NCI-H187 (cell line): ENCODE measurements around the gene DBR1.

Experiments
- DNase-seq, 2 experiments: peaks; one replicate each; lab custom pipeline; 2025; lab: John Stamatoyannopoulos, UW

Gene DBR1

DNA sequence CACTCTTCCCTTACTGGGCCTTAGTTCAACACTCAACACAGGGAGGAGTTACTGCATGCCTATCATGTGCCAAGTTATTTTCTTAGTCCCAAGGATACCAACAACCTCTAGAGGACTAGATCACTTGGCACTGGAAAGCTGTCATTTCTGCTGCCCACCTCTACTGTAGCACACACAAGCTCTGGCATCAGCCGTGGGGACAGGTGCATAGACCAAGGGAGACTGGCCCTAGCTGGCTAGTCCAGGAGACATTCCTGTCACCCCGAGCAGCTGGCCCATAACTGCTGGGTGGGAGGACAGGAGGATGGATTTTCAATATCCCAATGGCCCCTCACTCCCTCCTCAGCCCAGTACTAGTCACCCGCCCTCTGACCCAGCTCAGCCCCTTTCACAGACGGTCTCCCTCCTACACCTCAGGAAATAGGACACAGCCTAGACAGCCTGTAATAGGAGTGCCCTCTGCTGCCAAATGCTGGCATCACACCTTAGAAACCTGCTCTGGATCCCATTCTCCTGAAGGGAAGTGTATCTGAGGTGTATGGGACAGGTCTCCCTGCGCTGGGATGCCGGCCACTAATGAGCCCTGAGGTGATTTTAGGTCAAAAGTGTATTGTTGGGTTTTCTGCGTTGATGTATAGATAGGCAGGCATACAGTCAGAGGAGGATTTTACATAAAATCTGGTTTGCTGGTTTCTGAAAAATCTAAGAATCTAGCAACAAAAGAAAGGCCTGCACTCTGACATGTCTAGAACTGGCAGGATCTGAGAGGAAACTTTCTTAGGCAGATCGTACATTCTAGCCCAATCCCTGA, 55.9 kb downstream of the DBR1 start:
- peak; percentile 37 to 50 for DNase-seq

DNA sequence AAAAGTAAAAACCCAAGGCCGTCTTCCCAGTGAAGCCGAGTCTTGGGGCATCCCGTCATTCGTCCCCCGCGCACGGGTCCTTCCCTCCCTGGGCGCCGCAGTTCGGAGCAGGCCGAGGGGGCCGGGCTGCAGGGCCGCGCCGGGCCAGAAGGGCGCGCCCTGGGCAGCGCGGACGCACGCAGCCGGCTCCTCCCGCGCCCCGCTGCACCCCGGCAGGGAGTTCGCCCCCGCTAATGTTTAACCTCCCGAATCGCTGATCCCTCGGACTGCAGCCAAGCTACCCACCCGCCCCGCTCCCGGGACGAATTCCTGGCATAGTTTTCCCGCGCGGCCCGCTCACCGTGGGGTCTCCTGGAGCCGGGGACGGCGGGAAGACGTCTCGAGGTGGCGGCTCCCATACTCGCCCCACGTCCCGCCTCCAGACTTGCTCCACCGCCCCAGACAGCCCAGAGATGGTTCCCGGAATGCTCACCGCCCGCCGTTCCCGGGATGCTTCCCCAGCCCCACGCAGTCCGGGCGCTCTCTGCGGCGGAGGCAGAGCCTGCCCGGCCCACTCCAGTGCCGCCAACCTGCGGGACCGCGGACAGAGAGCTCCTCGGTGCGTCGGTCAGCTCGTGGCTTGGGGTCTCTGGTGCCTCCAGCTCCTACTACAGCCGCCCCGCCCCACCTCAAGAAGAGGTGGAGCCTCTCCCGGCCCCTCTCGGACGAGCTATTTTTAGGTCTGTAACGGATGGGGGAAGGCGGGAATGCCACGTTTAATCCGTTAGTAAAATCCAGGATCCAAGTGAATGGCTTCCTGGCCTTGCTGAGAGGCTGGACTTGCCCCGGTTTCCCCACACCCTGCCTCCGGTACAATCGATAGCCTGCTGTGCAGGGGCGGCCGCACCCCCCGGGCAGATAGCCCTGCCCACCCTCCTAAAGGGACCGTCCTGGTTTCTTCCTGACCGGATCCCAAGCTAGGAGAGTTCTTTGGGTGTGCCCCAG, 59.4 kb downstream of the DBR1 start, which contains the start of gene DZIP1L:
TSS of gene DZIP1L (minus strand) at position 621 of the 984 bp plus-strand sequence. CDS start 11,637 bp downstream, outside the sequence.
- peak in 1 of 2 experiments; percentile 19 for DNase-seq

DNA sequence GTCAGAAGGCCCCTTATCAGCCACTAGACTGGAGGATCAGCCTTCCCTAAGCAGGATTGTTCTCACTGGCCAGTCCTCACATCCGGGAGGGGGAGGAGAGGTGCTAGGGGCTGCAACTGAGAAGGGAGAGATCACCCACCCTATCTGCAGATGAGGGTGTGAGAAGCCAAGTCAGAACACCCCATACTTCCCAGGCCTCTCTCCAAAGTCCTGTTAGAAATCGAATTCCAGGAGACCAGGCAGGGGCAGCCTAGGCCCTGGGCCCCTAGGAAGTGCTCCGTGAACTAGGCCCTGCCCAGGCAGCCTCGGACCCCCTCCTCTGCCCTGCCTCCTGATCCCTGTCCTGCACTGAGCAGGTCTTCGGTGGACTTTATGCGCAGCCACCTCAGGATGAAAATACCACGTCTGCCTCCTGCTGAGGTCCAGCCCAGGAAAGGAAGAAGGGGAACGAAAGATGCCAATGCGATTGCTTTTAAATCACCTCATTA, 60.2 kb downstream of the DBR1 start:
- no peak for DNase-seq

DNA sequence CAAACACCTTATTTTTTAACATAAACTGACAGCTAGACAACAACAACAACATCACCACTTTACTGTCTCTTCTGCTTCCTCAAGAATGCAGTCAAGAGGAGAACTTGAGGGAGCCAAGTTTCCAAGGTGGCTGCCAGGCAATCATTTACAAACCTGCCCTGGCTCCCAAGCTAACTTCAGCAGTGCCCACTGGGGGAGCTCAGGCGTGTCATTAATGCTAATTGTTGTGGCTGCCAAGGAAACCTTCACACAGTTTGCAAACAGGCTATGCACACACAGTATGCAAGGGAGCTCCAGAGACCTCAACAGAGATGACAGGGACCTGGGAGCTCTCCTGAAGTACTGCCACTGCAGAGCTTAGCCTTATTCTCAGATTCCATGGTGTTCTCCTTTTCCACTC, 61.4 kb downstream of the DBR1 start:
- no peak for DNase-seq

DNA sequence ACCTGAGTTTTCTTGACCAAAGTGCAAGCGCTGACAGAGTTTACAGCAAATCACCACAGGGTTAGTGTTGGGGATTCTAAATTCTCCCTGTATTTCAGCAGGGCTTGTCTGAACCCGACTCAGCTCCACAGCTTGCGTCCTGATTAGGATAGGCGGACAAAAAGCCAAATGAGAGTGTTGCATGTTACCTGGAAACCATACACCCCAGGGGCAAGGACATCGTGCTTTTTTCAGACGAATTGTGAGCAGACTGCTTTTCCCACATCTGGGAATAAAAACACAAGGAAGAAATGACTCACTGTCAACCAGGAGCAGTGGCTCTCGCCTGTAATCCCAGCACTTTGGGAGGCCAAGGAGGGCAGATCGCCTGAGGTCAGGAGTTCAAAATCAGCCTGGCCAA, 62.4 kb downstream of the DBR1 start:
- DNase-seq = no peak
